ENCODE measurements around the gene PLCE1.

PLCE1 gene

DNA sequence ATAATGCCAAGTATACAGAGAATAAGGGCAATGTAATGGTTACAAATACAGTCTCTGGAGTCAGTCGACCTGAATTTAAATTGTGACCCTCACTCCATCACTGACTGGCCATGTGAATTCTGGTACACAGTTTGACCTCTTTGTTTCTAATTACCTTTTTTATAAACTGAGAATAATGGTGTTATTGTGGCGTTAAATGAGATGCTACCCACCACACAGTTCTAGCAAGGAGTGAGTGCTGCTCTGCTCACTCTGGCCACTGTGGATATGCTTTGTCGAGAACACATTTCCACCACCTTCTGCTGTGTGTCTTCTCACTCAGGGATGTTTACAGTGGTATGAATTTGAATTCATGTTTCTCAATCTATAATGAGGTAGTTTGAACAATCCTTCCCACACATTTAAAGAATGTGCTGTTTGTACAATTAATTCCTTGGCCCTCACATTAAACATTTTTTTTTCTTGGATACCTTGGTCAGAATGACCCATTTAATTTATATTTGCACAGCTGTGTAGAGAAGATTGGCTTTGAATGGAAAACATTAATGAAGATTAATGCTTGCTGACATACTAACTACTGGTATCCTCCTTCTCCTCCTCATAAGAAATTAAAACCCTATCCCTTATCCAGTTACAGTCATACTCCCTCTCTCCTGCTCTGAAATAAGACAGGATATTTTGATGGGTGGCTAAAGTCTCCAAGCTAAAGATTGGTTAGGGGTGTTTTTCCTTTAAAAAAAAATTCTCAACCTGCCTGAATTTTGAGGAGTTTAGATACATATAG, 42.4 kb downstream of the PLCE1 start:
- DNase-seq (ENCODE audit: low read depth): no peak
- TF ChIP-seq, protein P1, sequence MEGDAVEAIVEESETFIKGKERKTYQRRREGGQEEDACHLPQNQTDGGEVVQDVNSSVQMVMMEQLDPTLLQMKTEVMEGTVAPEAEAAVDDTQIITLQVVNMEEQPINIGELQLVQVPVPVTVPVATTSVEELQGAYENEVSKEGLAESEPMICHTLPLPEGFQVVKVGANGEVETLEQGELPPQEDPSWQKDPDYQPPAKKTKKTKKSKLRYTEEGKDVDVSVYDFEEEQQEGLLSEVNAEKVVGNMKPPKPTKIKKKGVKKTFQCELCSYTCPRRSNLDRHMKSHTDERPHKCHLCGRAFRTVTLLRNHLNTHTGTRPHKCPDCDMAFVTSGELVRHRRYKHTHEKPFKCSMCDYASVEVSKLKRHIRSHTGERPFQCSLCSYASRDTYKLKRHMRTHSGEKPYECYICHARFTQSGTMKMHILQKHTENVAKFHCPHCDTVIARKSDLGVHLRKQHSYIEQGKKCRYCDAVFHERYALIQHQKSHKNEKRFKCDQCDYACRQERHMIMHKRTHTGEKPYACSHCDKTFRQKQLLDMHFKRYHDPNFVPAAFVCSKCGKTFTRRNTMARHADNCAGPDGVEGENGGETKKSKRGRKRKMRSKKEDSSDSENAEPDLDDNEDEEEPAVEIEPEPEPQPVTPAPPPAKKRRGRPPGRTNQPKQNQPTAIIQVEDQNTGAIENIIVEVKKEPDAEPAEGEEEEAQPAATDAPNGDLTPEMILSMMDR (conservative IDR thresholded peaks at IDR 0.05; ENCODE audit: low read depth, low read length): no peak

DNA sequence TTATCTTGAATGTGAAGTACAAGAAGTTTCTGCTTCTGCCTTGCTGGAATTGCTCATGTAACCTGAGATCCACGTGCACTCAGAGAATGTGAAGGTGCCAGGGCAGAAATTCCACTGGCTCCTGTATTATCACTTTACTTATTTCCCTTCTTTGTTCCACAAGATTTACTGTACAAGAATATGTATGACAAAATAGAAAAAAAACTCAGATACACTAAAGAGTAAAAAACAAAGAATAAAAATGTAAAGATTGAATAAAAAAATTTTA, 43.0 kb downstream of the PLCE1 start:
- TF ChIP-seq, protein P1 (conservative IDR thresholded peaks at IDR 0.05; ENCODE audit: low read depth, low read length): no peak
- no peak for DNase-seq (ENCODE audit: low read depth)
- no peak overlapping the region for H3K4me3 ChIP-seq (ENCODE audit: low read length)

More for the DNA sequence above, 42.4 kb downstream of the PLCE1 start:
- H3K4me3 ChIP-seq (ENCODE audit: low read length): no peak overlapping the region

DNA sequence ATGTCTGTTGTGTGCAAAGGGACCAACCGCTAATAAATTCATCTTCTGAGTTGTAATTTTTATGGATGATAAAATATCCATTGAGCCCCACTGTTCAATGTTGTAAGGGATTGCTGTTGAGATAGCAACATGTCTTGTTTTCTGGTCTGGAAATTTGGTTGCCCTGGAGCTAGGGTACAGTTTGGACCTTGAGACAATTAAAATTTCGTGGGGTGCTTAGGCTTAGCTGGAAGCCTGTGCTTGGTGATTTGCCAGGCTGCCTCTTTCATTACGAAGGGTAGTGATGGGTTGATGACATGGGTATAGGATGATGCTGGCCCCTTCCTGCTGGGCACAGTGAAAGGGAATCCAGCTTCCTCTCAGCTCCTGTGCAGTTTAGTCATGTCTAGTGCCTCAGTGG, 43.6 kb downstream of the PLCE1 start:
- TF ChIP-seq, protein P1 (conservative IDR thresholded peaks at IDR 0.05; ENCODE audit: low read depth, low read length): no peak
- no peak for DNase-seq (ENCODE audit: low read depth)
- no peak overlapping the region for H3K4me3 ChIP-seq (ENCODE audit: low read length)

DNA sequence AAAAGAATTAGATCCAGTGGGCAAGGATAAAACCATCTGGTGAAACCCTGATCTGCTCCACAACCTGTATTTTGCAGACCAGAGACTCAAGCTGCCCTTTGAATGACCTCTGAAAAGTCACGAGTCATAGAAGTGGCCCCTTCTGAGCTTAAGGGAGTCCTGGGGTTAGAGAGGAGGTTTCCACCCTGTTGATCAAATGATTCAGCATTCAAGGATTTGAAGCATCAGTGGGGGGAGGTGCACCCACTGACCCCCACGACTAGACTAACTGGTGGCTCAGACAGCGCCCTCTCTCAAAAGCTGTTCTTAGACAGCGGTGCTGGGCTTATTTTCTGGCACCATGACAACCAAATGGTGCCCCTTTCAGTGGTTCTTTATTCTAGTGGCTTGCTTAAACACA, 44.3 kb downstream of the PLCE1 start:
- peak; percentile 81 for DNase-seq (ENCODE audit: low read depth)
- H3K4me3 ChIP-seq (ENCODE audit: low read length): no peak overlapping the region
- TF ChIP-seq, protein P1 (conservative IDR thresholded peaks at IDR 0.05; ENCODE audit: low read depth, low read length): peak; percentile 36

DNA sequence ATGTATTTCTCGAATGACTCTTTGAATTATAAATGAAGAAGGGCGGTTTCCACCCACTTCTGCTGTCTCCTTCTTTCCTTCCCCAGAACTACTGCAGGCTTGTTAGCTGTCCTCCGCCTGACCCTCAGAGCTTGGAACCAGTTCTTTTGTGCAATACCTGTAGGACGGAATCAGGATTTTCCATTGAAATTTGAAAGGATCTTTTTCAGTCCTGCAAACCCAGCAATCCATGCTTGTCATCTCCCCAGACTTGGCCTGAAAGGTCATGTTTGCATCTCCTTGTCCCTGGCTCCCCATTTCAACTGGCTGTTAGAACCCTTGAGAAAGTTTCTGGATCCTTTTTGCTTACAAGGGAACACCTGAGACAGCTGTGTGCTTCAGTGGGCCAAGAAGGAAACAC, 47.5 kb downstream of the PLCE1 start:
- DNase-seq (ENCODE audit: low read depth): no peak
- no peak overlapping the region for H3K4me3 ChIP-seq (ENCODE audit: low read length)
- TF ChIP-seq, protein P1 (conservative IDR thresholded peaks at IDR 0.05; ENCODE audit: low read depth, low read length): no peak

DNA sequence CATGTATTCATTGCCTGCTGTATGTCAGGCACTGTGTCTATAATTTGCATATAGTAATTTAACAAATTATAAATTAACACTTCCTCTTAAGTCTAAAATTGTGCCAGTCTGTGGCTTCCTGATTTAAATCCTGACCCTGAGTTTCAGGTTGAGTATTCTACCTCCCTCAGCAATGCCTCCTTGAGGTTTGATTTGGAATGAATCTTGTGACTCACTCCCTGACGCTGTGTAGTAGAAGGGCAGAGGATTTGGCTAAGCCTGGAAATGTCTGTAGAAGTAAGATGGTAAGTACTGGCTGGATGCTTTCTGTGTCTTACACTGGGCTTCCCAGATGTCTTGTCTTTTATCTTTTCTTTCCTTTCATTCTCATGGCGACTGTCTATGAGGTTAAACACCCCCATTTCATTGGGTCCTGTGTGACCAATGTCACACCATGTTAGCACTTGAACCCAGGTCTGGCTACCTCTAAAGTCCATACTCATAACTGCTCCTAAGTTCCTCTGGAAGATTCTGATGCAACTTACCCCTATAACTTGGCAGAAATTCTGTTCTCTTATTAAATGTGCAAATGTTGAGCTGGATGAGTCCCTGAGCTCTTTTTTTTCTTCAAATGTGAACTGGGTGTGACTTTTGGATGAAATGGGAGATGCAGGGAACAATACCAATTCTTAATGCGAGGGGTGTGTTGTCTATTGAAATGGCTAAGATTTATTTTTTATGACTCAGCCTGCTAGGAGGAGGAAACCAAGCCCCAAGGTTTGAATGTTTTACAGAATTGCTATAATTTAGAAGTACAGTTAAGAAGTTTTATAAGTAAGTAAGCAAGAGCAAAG, 48.5 kb downstream of the PLCE1 start:
- H3K4me3 ChIP-seq (ENCODE audit: low read length): no peak overlapping the region
- TF ChIP-seq, protein P1 (conservative IDR thresholded peaks at IDR 0.05; ENCODE audit: low read depth, low read length): peak; percentile 44
- peak; percentile 75 for DNase-seq (ENCODE audit: low read depth)

DNA sequence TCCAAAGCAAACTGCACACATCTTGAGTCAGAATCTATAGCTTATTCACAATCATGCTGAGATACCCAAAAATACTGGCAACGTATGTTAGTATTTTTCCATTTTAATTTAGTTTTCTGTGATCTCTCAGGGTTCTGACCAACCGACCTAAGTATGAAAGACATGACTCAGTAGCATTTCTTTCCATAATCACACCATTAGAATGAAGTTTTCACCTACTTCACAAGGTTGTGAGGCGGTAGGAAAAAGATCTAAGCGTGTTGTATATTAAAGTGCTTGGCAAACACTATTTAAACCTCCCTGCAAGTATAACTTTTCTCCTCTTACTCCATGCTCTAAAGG, 49.1 kb downstream of the PLCE1 start:
- no peak overlapping the region for H3K4me3 ChIP-seq (ENCODE audit: low read length)
- TF ChIP-seq, protein P1 (conservative IDR thresholded peaks at IDR 0.05; ENCODE audit: low read depth, low read length): no peak
- no peak for DNase-seq (ENCODE audit: low read depth)

Measured in retinal pigment epithelial cell (primary cell).